GM21737 (cell line): Measurements from ENCODE around the gene LAMC3.
"Not testable (repeated sequence)": the region's sequence is repeated elsewhere in the genome, so short reads cannot be mapped to it uniquely, and the experiment has no call there.

Source experiments
- ATAC-seq: cut with Tn5 transposase; IDR thresholded peaks from one replicate; pipeline ENCODE4 v1.9.1; 2021; ENCODE audit warnings: mild to moderate bottlenecking, moderate library complexity; ENCODE audit not compliant: unreplicated experiment

Gene LAMC3

GRCh38 chr9:131094015-131094414 is 85.0 kb downstream of the LAMC3 start:
- no peak for ATAC-seq

GRCh38 chr9:131094622-131095021 is 85.6 kb downstream of the LAMC3 start:
- ATAC-seq, result no peak

GRCh38 chr9:131095666-131096268 is 86.8 kb downstream of the LAMC3 start:
- no peak for ATAC-seq

- ATAC-seq, result no peak
These were observed 87.5 kb downstream of the LAMC3 start, which contains the start of gene AIF1L for GRCh38 chr9:131096269-131097125. TSS of gene AIF1L (plus strand) at chr9:131096531. CDS start at chr9:131096630, 99 bp downstream.

- ATAC-seq, result no peak
These were observed 88.4 kb downstream of the LAMC3 start for GRCh38 chr9:131097126-131097947.

GRCh38 chr9:131097948-131098278 is 88.9 kb downstream of the LAMC3 start:
- no peak for ATAC-seq

GRCh38 chr9:131098391-131099101 is 89.6 kb downstream of the LAMC3 start:
- ATAC-seq, result no peak

- ATAC-seq, result no peak
These were observed 90.2 kb downstream of the LAMC3 start for GRCh38 chr9:131099102-131099606.

- not testable (repeated sequence) for ATAC-seq
These were observed 90.9 kb downstream of the LAMC3 start for GRCh38 chr9:131099845-131100244.

GRCh38 chr9:131100445-131100844 is 91.5 kb downstream of the LAMC3 start:
- ATAC-seq, result no peak

- no peak for ATAC-seq
These were observed 92.4 kb downstream of the LAMC3 start for GRCh38 chr9:131101207-131101964.

GRCh38 chr9:131103024-131103423 is 94.0 kb downstream of the LAMC3 start:
- ATAC-seq, result no peak

- no peak for ATAC-seq
These were observed 94.6 kb downstream of the LAMC3 start for GRCh38 chr9:131103535-131103934.

GRCh38 chr9:131104016-131104740 is 95.2 kb downstream of the LAMC3 start:
- ATAC-seq, result no peak

- ATAC-seq, result no peak
These were observed 97.0 kb downstream of the LAMC3 start for GRCh38 chr9:131105952-131106351.

GRCh38 chr9:131107760-131108159 is 98.8 kb downstream of the LAMC3 start:
- ATAC-seq, result no peak

- ATAC-seq, result no peak
These were observed 102.3 kb downstream of the LAMC3 start for GRCh38 chr9:131111186-131111853.

GRCh38 chr9:131111854-131112311 is 102.9 kb downstream of the LAMC3 start:
- ATAC-seq, result no peak
